ENCODE data around the gene SVIP. TPM values are rescaled to one million over a fixed set of nuclear protein-coding genes. Genes with fewer than 3 reads are reported as not detected.

SVIP gene
- total and polyA plus RNA-seq, 8 donors = 18.9 to 35.6 (median 31.0) TPM

DNA sequence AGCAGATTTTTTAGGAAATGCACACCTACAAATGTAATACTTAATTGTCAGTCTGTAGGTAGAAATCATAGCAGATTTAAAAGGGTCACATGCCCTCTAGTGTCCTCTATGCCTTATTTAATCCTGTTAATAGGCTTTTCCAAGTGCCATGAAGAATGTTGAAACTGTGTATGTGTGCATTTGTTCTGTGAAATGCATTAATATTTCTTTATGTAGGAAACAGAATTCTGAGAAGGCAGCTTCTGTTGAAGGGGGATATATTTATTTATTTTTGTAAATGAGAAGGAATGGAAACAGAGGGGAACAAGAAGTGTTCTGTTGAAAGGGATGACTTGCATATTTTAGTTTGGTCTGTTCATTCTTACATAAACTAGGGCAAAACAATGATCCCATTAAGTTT, 51.0 kb downstream of the SVIP start:
- Histone ChIP-seq H3K36me3 (no peaks in the 10 kb centered on the region), H3K4me3 (no peak overlapping the region), H3K27ac (no peak overlapping the region), H3K9me3 (no peaks in the 10 kb centered on the region), H3K4me1 (no peaks in the 10 kb centered on the region), H3K27me3 (no peaks in the 10 kb centered on the region)
- intact Hi-C loops (cut with DNase I) = no loop called here
- ATAC-seq (peak; percentile 25), DNase-seq (no peak)
- TF ChIP-seq, protein P1, sequence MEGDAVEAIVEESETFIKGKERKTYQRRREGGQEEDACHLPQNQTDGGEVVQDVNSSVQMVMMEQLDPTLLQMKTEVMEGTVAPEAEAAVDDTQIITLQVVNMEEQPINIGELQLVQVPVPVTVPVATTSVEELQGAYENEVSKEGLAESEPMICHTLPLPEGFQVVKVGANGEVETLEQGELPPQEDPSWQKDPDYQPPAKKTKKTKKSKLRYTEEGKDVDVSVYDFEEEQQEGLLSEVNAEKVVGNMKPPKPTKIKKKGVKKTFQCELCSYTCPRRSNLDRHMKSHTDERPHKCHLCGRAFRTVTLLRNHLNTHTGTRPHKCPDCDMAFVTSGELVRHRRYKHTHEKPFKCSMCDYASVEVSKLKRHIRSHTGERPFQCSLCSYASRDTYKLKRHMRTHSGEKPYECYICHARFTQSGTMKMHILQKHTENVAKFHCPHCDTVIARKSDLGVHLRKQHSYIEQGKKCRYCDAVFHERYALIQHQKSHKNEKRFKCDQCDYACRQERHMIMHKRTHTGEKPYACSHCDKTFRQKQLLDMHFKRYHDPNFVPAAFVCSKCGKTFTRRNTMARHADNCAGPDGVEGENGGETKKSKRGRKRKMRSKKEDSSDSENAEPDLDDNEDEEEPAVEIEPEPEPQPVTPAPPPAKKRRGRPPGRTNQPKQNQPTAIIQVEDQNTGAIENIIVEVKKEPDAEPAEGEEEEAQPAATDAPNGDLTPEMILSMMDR (IDR thresholded peaks at IDR 0.05) = no peak

DNA sequence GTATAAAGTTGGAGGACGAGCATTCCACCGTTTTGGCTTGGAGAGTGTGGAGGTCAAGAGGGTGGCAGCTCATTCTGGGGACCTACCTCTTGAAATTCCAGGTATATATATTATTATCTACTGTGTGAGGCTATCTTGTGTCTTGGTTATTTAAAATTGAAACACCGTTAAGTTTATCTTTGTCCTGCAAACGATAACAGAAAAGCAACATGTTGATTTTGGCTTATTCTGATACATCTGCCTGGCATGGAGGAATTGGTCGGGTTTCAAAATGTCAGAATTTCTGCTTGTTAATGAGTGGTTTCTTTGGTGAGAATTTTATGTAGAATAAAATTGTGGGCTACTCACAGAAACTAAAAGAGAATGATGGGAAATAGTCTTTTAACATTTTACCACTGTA, 54.4 kb downstream of the SVIP start:
- no peaks in the 10 kb centered on the region for H3K27me3 ChIP-seq
- no peak overlapping the region for H3K27ac ChIP-seq
- DNase-seq (no peak), ATAC-seq (no peak)
- intact Hi-C loops (cut with DNase I) = no loop called here
- H3K36me3 ChIP-seq = no peaks in the 10 kb centered on the region
- no peaks in the 10 kb centered on the region for H3K4me1 ChIP-seq
- TF ChIP-seq, protein P1 (IDR thresholded peaks at IDR 0.05) = no peak
- H3K9me3 ChIP-seq = no peaks in the 10 kb centered on the region
- H3K4me3 ChIP-seq = no peak overlapping the region

DNA sequence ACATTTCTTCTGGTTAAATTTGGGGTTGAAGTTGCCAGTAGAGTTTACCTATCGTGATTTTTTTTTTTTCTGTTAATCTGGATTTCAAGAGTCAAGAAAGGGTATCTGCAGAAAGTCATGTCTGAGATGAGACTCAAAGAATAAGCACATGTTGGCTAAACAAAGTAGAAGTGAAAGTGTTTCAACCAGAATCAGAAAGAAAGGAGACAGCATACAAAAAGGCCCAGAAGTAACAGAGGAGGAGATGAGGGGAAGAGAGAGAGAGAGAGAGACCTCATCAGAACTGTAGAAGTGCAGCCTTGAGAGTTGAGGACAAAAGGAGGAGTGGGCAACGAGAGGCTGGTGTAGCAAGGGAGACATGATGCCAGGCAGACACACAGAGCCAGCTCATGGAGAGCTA, 54.9 kb downstream of the SVIP start:
- ATAC-seq = no peak
- TF ChIP-seq, protein P1 (IDR thresholded peaks at IDR 0.05) = no peak
- Histone ChIP-seq H3K9me3 (no peaks in the 10 kb centered on the region), H3K27ac (no peak overlapping the region), H3K36me3 (no peaks in the 10 kb centered on the region), H3K4me3 (no peak overlapping the region), H3K27me3 (no peaks in the 10 kb centered on the region), H3K4me1 (no peaks in the 10 kb centered on the region)
- intact Hi-C loops (cut with DNase I) = no loop called here
- no peak for DNase-seq

DNA sequence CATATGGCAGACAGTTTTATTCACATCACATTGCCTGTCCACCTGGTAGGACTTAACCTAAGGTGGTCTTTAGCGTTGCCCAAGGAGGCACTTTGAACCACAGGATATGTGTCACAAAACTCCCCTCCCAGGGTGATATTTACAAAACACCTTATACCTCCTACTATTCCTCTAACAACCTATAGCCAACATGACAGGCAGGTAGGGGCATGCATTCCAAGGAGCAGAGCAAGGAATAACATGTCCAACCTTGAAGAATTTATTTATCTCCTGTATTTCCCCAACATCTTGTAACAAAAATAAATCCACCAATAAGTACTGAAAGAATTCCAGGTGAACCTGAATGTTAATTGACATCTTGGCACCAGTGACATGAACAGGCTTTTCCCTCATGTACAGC, 60.5 kb downstream of the SVIP start:
- intact Hi-C loops (cut with DNase I) = no loop called here
- H3K36me3 ChIP-seq = no peaks in the 10 kb centered on the region
- H3K27me3 ChIP-seq = no peaks in the 10 kb centered on the region
- TF ChIP-seq, protein P1 (IDR thresholded peaks at IDR 0.05) = no peak
- no peaks in the 10 kb centered on the region for H3K4me1 ChIP-seq
- ATAC-seq = no peak
- no peak overlapping the region for H3K27ac ChIP-seq
- H3K9me3 ChIP-seq = no peaks in the 10 kb centered on the region
- H3K4me3 ChIP-seq = no peak overlapping the region
- DNase-seq = no peak

Other genes with a start within 250 kb of the SVIP start
- gene FANCF, start 204.0 kb downstream of the SVIP start, total RNA-seq = 1 to 10 TPM; 8.7 to 9.5 TPM
- gene FANCF, start 204.0 kb downstream of the SVIP start, polyA plus RNA-seq (ENCODE audit: insufficient read length in 6 of 6) = 10 to 100 TPM; 13.6 to 15.1 (median 14.1) TPM
- 1 to 10 TPM in 1 of 2 donors, under 1 TPM in 1; 0.96 to 2.1 TPM for gene GAS2, start 163.2 kb downstream of the SVIP start, total RNA-seq
- 10 to 100 TPM in 3 of 6 donors, 1 to 10 TPM in 3; 9.4 to 12.0 (median 10.0) TPM for gene GAS2, start 163.2 kb downstream of the SVIP start, polyA plus RNA-seq (ENCODE audit: insufficient read length in 6 of 6)
- not detected for gene CCDC179, start 30.7 kb upstream of the SVIP start, total RNA-seq
- not detected for gene CCDC179, start 30.7 kb upstream of the SVIP start, polyA plus RNA-seq (ENCODE audit: insufficient read length in 6 of 6)